Spleen (tissue), 7 donors: ENCODE measurements around the gene CARM1.
"Not testable (repeated sequence)": the region's sequence is repeated elsewhere in the genome, so short reads cannot be mapped to it uniquely, and the experiment has no call there.

Experiments used
- POLR2A ChIP-seq, 3 donors: fragments of 450-650 bp; IDR thresholded peaks; one replicate each; pipeline ENCODE4 v1.5.1; 2017; ENCODE audit warnings: antibody characterized with exemption in 3 of 3, mild to moderate bottlenecking in 1 of 3
- POLR2AphosphoS5 ChIP-seq, 3 donors: sonication (generic); formaldehyde crosslinking; IDR thresholded peaks; one replicate each; pipeline ENCODE4 v1.5.1; 2017; ENCODE audit warnings: antibody characterized with exemption in 3 of 3
- TF ChIP-seq, protein P1 (sequence below), 11 experiments: fragments of 200-600 bp in 7 of 11; fragments of 450-650 bp in 4 of 11; sonication (generic) in 4 of 11; IDR thresholded peaks in 8 of 11; conservative IDR thresholded peaks in 3 of 11; 1 replicate in 7 of 11; 2 replicates in 4 of 11; pipeline versions ENCODE4 v1.4.0 to v1.8.0; 2016 to 2021; ENCODE audit warnings: antibody characterized with exemption in 11 of 11, inconsistent platforms in 4 of 11, mild to moderate bottlenecking in 1 of 11
- donor health status: DM: no; HTN: no; CAD: no; lungs with moderate emphysema.
- donor health status: DM: no; HTN: no; CAD: no.
- donor health status: DM: no; HTN: no; CAD: no.

DNA sequence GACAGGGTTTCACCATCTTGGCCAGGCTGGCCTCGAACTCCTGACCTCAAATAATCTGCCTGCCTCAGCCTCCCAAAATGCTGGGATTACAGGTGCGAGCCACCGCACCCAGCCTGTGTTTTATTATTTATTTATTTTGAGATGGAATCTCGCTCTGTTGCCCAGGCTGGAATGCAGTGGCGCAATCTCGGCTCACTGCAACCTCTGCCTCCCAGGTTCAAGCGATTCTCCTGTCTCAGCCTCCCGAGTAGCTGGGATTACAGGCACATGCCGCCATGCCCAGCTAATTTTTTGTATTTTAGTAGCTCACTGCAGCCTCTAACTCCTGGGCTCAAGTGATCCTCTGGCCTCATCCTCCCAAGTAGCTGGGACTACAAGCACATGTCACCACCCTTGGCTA, 6.3 kb downstream of the CARM1 start:
- TF ChIP-seq, protein P1, sequence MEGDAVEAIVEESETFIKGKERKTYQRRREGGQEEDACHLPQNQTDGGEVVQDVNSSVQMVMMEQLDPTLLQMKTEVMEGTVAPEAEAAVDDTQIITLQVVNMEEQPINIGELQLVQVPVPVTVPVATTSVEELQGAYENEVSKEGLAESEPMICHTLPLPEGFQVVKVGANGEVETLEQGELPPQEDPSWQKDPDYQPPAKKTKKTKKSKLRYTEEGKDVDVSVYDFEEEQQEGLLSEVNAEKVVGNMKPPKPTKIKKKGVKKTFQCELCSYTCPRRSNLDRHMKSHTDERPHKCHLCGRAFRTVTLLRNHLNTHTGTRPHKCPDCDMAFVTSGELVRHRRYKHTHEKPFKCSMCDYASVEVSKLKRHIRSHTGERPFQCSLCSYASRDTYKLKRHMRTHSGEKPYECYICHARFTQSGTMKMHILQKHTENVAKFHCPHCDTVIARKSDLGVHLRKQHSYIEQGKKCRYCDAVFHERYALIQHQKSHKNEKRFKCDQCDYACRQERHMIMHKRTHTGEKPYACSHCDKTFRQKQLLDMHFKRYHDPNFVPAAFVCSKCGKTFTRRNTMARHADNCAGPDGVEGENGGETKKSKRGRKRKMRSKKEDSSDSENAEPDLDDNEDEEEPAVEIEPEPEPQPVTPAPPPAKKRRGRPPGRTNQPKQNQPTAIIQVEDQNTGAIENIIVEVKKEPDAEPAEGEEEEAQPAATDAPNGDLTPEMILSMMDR (IDR thresholded peaks at IDR 0.05 in 8 of 11, conservative IDR thresholded peaks at IDR 0.05 in 3 of 11): not testable (repeated sequence)
- TF ChIP-seq POLR2AphosphoS5, POLR2A (IDR thresholded peaks at IDR 0.05): not testable (repeated sequence)
